H1 (cell line): ENCODE measurements around the gene NKX2-1. TPM values are rescaled to one million over a fixed set of nuclear protein-coding genes. Genes with fewer than 3 reads are reported as not detected.

Source experiments
- CTCF ChIA-PET: fragments of 300-600 bp; sonication (Branson Sonifier 250); formaldehyde crosslinking; loops from one replicate; lab custom pipeline; 2021; ENCODE audit not compliant: partially characterized antibody; lab: Charles Lee
- POLR2A ChIA-PET: fragments of 300-600 bp; sonication (Branson Sonifier 250); formaldehyde crosslinking; loops from one replicate; lab custom pipeline; 2021; ENCODE audit warnings: inconsistent platforms; ENCODE audit not compliant: partially characterized antibody; lab: Charles Lee
- DNase-seq, 2 experiments: peaks; one replicate each; pipeline versions ENCODE4 v3.0.0 to v3.0.0-alpha.2; 2010 to 2022; ENCODE audit warnings: low spot score in 2 of 2, low read depth in 1 of 2, mixed read lengths in 1 of 2
- FAIRE-seq: peaks from 2 replicates; lab custom pipeline; 2011; peaks lifted over from hg19 to GRCh38; lab: Jason Lieb, UNC
- H2AFZ ChIP-seq: 2 replicates; pipeline ENCODE4 v1.8.1; 2012; ENCODE audit warnings: low read length, inconsistent platforms
- H2AK5ac ChIP-seq: 2 replicates; pipeline ENCODE4 v1.6.1; 2013; ENCODE audit warnings: low read depth, low read length
- H2BK120ac ChIP-seq: replicated peaks from 2 replicates; pipeline ENCODE3; 2013; ENCODE audit warnings: low read depth, low read length, inconsistent platforms
- H2BK12ac ChIP-seq: 2 replicates; pipeline ENCODE4 v1.6.1; 2013; ENCODE audit warnings: low read depth, low read length
- H2BK15ac ChIP-seq: 2 replicates; pipeline ENCODE4 v1.6.1; 2013; ENCODE audit warnings: low read length
- H2BK20ac ChIP-seq: 2 replicates; pipeline ENCODE4 v1.6.1; 2013; ENCODE audit warnings: low read length
- H2BK5ac ChIP-seq: 2 replicates; pipeline ENCODE4 v1.6.1; 2013; ENCODE audit warnings: low read depth, low read length
- H3K14ac ChIP-seq: 2 replicates; pipeline ENCODE4 v1.6.1; 2013; ENCODE audit warnings: inconsistent platforms; ENCODE audit not compliant: insufficient read length
- H3K18ac ChIP-seq: 2 replicates; pipeline ENCODE4 v1.6.1; 2013; ENCODE audit warnings: low read length; ENCODE audit errors: extremely low read depth
- H3K23ac ChIP-seq: 2 replicates; pipeline ENCODE4 v1.6.1; 2013; ENCODE audit warnings: inconsistent platforms; ENCODE audit not compliant: insufficient read length
- H3K23me2 ChIP-seq: 2 replicates; pipeline ENCODE4 v1.6.1; 2013; ENCODE audit warnings: low read depth, low read length
- H3K27ac ChIP-seq: 2 replicates; pipeline ENCODE4 v1.6.1; 2011; ENCODE audit warnings: low read depth, low read length, inconsistent platforms
- H3K27me3 ChIP-seq, 4 experiments: replicated peaks in 1 of 4; 1 replicate in 1 of 4; 2 replicates in 3 of 4; pipeline versions ENCODE4 v1.6.1 to v1.8.1; 2011 to 2013; ENCODE audit warnings: low read length in 3 of 4, mild to moderate bottlenecking in 3 of 4, inconsistent platforms in 2 of 4, mixed read lengths in 2 of 4, moderate library complexity in 1 of 4; ENCODE audit not compliant: control insufficient read depth in 3 of 4, insufficient read depth in 3 of 4; ENCODE audit errors: extremely low read depth in 1 of 4
- H3K36me3 ChIP-seq, 4 experiments: 2 replicates each; pipeline versions ENCODE4 v1.6.1 to v1.8.1; 2011 to 2013; ENCODE audit warnings: mild to moderate bottlenecking in 4 of 4, low read length in 3 of 4, moderate library complexity in 2 of 4, control low read depth in 1 of 4, inconsistent platforms in 1 of 4; ENCODE audit not compliant: insufficient read depth in 4 of 4, control insufficient read depth in 2 of 4
- H3K4ac ChIP-seq: replicated peaks from 2 replicates; pipeline ENCODE3; 2013; ENCODE audit warnings: low read length, low read depth, mixed read lengths, inconsistent platforms; ENCODE audit not compliant: insufficient read length
- H3K4me1 ChIP-seq, 4 experiments: replicated peaks in 1 of 4; 1 replicate in 1 of 4; 2 replicates in 3 of 4; pipeline versions ENCODE4 v1.6.1 to v1.8.1; 2011 to 2013; ENCODE audit warnings: low read length in 3 of 4, inconsistent platforms in 2 of 4, mixed read lengths in 1 of 4; ENCODE audit not compliant: insufficient read depth in 4 of 4, control insufficient read depth in 3 of 4
- H3K4me2 ChIP-seq, 2 experiments: 2 replicates each; pipeline versions ENCODE4 v1.6.1 to v1.8.1; 2011 to 2013; ENCODE audit warnings: low read depth in 2 of 2, low read length in 2 of 2, control low read depth in 1 of 2, inconsistent platforms in 1 of 2, mild to moderate bottlenecking in 1 of 2; ENCODE audit not compliant: insufficient read depth in 1 of 2
- H3K4me3 ChIP-seq, 4 experiments: fragments of 200-600, 300-600 bp in 1 of 4; sonication (generic), shearing (Covaris generic), sonication (Bioruptor Twin) in 1 of 4; 2 replicates each; pipeline versions ENCODE4 v1.5.1 to v1.8.1; 2011 to 2016; ENCODE audit warnings: low read length in 4 of 4, low read depth in 3 of 4, control low read depth in 2 of 4, inconsistent platforms in 2 of 4, mild to moderate bottlenecking in 2 of 4, mixed read lengths in 1 of 4, moderate library complexity in 1 of 4; ENCODE audit not compliant: insufficient read depth in 2 of 4; ENCODE audit errors: extremely low read depth in 1 of 4
- H3K56ac ChIP-seq: replicated peaks from 2 replicates; pipeline ENCODE3; 2013; ENCODE audit warnings: low read depth, mild to moderate bottlenecking, mixed read lengths, low read length, inconsistent platforms; ENCODE audit not compliant: insufficient read length
- H3K79me1 ChIP-seq: 2 replicates; pipeline ENCODE4 v1.6.1; 2013; ENCODE audit warnings: low read depth, low read length, control low read depth
- H3K79me2 ChIP-seq, 2 experiments: 2 replicates each; pipeline versions ENCODE4 v1.6.1 to v1.8.1; 2012 to 2013; ENCODE audit warnings: low read length in 2 of 2, mild to moderate bottlenecking in 2 of 2, inconsistent platforms in 1 of 2; ENCODE audit not compliant: insufficient read depth in 2 of 2, control insufficient read depth in 1 of 2
- H3K9ac ChIP-seq, 4 experiments: replicated peaks in 1 of 4; 1 replicate in 1 of 4; 2 replicates in 3 of 4; pipeline versions ENCODE4 v1.6.1 to v1.8.1; 2011 to 2013; ENCODE audit warnings: low read depth in 3 of 4, low read length in 3 of 4, control low read depth in 2 of 4, mild to moderate bottlenecking in 2 of 4, moderate library complexity in 2 of 4, inconsistent platforms in 1 of 4; ENCODE audit errors: extremely low read depth in 1 of 4
- H3K9me3 ChIP-seq, 2 experiments: 2 replicates each; pipeline versions ENCODE4 v1.6.1 to v1.8.1; 2012 to 2013; ENCODE audit warnings: mild to moderate bottlenecking in 2 of 2, moderate library complexity in 2 of 2, control low read depth in 1 of 2, inconsistent platforms in 1 of 2, low read depth in 1 of 2, low read length in 1 of 2, mixed read lengths in 1 of 2; ENCODE audit not compliant: insufficient read depth in 2 of 2
- H4K20me1 ChIP-seq, 2 experiments: replicated peaks in 1 of 2; 2 replicates each; pipeline versions ENCODE3 to v1.8.1; 2011 to 2013; ENCODE audit warnings: inconsistent platforms in 2 of 2, low read length in 2 of 2, mild to moderate bottlenecking in 1 of 2; ENCODE audit not compliant: insufficient read depth in 2 of 2, control insufficient read depth in 1 of 2
- H4K5ac ChIP-seq: 2 replicates; pipeline ENCODE4 v1.6.1; 2013; ENCODE audit warnings: low read length, low read depth, mixed read lengths, inconsistent platforms; ENCODE audit not compliant: insufficient read length
- H4K8ac ChIP-seq: 2 replicates; pipeline ENCODE4 v1.8.0; 2013; ENCODE audit warnings: mild to moderate bottlenecking, moderate library complexity, low read length, inconsistent platforms; ENCODE audit not compliant: insufficient read depth; ENCODE audit errors: extremely low read depth
- H4K91ac ChIP-seq: replicated peaks from 2 replicates; pipeline ENCODE3; 2013; ENCODE audit warnings: low read length, mixed read lengths, inconsistent platforms; ENCODE audit not compliant: insufficient read length
- CBX8 ChIP-seq: fragments of 300-800, 300-1000 bp; sonication (generic); IDR thresholded peaks from 2 replicates; pipeline ENCODE4 v1.7.1; 2016; ENCODE audit warnings: low read depth, low read length, borderline replicate concordance
- EP300 ChIP-seq, 2 experiments: IDR thresholded peaks; 1 replicate in 1 of 2; 2 replicates in 1 of 2; pipeline ENCODE4 v1.6.1; 2011 to 2012; ENCODE audit warnings: low read depth in 2 of 2, low read length in 2 of 2, mild to moderate bottlenecking in 2 of 2, borderline replicate concordance in 1 of 2, inconsistent platforms in 1 of 2, moderate library complexity in 1 of 2
- MAFK ChIP-seq: IDR thresholded peaks from 2 replicates; pipeline ENCODE4 v1.6.1; 2012; ENCODE audit warnings: low read depth, mild to moderate bottlenecking, improper control_type of control experiment, low read length
- SIN3A ChIP-seq, 2 experiments: IDR thresholded peaks in 1 of 2; conservative IDR thresholded peaks in 1 of 2; 2 replicates each; pipeline ENCODE4 v1.6.1; 2011 to 2012; ENCODE audit warnings: low read length in 2 of 2, improper control_type of control experiment in 1 of 2, low read depth in 1 of 2, mild to moderate bottlenecking in 1 of 2
- WGBS, 2 experiments: shearing (Covaris generic) in 1 of 2; methylation state at CpG; one replicate each; pipeline versions ENCODE4 v1.1.6 to v1.1.7; 2013 to 2015; ENCODE audit warnings: low lambda C conversion rate in 2 of 2, mixed read lengths in 2 of 2, inconsistent platforms in 1 of 2, low coverage in 1 of 2, missing lambda C conversion rate in 1 of 2; ENCODE audit not compliant: insufficient replicate concordance in 2 of 2, insufficient coverage in 1 of 2, insufficient read length in 1 of 2; ENCODE audit errors: extremely low coverage in 1 of 2, missing lambda C conversion rate in 1 of 2; 5-methylcytosine and 5-hydroxymethylcytosine counted together
- polyA plus RNA-seq, 7 experiments: library from polyadenylated mRNA; depleted of rRNA in 3 of 7; stranded (reverse) in 5 of 7; unstranded in 2 of 7; fragments of >200 nt in 5 of 7; fragments of 200-250 nt in 2 of 7; gene quantifications; 1 replicate in 5 of 7; 2 replicates in 1 of 7; 4 replicates in 1 of 7; pipeline versions ENCODE4 v1.2.1 to v1.2.3, GENCODE V29; 2011 to 2013; ENCODE audit warnings: missing spikeins in 2 of 7, mixed read lengths in 2 of 7
- total RNA-seq: library from RNA; stranded (reverse); fragmentation: NEBNext Ultra II Directional; extraction: Animal tissue kit (Norgen Biotek cat#: 25700); gene quantifications from 2 replicates; pipeline ENCODE4 v1.2.1, GENCODE V29; 2021
- TF ChIP-seq, protein P1 (sequence below): IDR thresholded peaks from 2 replicates; pipeline ENCODE4 v1.6.1; 2012; ENCODE audit warnings: inconsistent platforms

NKX2-1 gene
- total and polyA plus RNA-seq, 2 of the 8 experiments (the other 6 are each of a cell fraction or from before 2014, with no cell fraction given): not detected

GRCh38 chr14:36510874-36511273 is 9.2 kb downstream of the NKX2-1 start:
- peaks cover 11 to 25% (median 20%) of the 10 kb centered on the region in 4 experiments for H3K4me1 ChIP-seq
- no peak overlapping the region for H3K56ac ChIP-seq
- H3K9ac ChIP-seq: no peak overlapping the region
- H3K27ac ChIP-seq: no peak overlapping the region
- H3K18ac ChIP-seq: no peak overlapping the region
- no peak overlapping the region for H2BK15ac ChIP-seq
- H4K91ac ChIP-seq: no peak overlapping the region
- no peaks in the 10 kb centered on the region for H3K9me3 ChIP-seq
- TF ChIP-seq EP300 (IDR thresholded peaks at IDR 0.05; ENCODE audit: borderline replicate concordance in 1 of 2, low read depth in 2 of 2, low read length in 2 of 2) (no peak), MAFK (no peak), SIN3A (conservative IDR thresholded peaks at IDR 0.05 in 1 of 2, IDR thresholded peaks at IDR 0.05 in 1 of 2; ENCODE audit: low read depth in 1 of 2, low read length in 2 of 2) (no peak), CBX8 (peak; percentile 83; the same call in 1 of the 2 replicates)
- TF ChIP-seq, protein P1, sequence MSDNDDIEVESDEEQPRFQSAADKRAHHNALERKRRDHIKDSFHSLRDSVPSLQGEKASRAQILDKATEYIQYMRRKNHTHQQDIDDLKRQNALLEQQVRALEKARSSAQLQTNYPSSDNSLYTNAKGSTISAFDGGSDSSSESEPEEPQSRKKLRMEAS: no peak
- TF ChIP-seq, all 59 proteins: peak for 1
- POLR2A ChIA-PET: interaction anchor here (0.9 kb wide), 2 partner anchors 10 to 11 kb away, joined by 3 to 4 read pairs; no protein-coding TSS in a partner anchor
- Histone ChIP-seq H2BK5ac (no peak overlapping the region), H2AK5ac (no peak overlapping the region), H2BK120ac (no peak overlapping the region), H3K14ac (no peak overlapping the region), H3K79me1 (no peaks in the 10 kb centered on the region), H4K8ac (no peak overlapping the region), H4K5ac (no peak overlapping the region), H2BK20ac (no peak overlapping the region), H3K27me3 (peaks cover 95 to 99% (median 97%) of the 10 kb centered on the region in 4 experiments), H2AFZ (no peak overlapping the region), H3K23ac (no peak overlapping the region), H3K4me2 (no peak overlapping the region), H2BK12ac (no peak overlapping the region), H3K36me3 (no peaks in the 10 kb centered on the region; a peak in 1 of 8 replicates), H3K23me2 (no peaks in the 10 kb centered on the region; the same call in 1 of the 2 replicates), H3K4ac (no peak overlapping the region), H3K79me2 (no peaks in the 10 kb centered on the region), H4K20me1 (peaks cover 46 to 47% of the 10 kb centered on the region in 2 experiments), H3K4me3 (no peak overlapping the region)
- FAIRE-seq (no peak), DNase-seq (no peak)
- WGBS, 2 experiments: 32% methylated on average over 6 of the region's 6 CpGs; no CpG with 5 or more reads in 1 of the 2 experiments
- CTCF ChIA-PET: interaction anchor here (0.9 to 9.7 kb wide), 7 partner anchors 11 to 146 kb away, joined by 3 to 202 read pairs (median 5); partner anchors contain the start of gene NKX2-1
